WERI-Rb-1 (cell line): Measurements from ENCODE around the gene KIAA1586.

Experiments used
- DNase-seq: peaks from one replicate; pipeline ENCODE4 v3.0.0-alpha.2; 2020
- H3K27ac ChIP-seq: fragments of 250-450 bp; sonication (Bioruptor Pico); 2 replicates; pipeline ENCODE4 v1.5.1; 2020; ENCODE audit warnings: mild to moderate bottlenecking, moderate library complexity
- H3K27me3 ChIP-seq: fragments of 250-450 bp; sonication (Bioruptor Pico); 2 replicates; pipeline ENCODE4 v1.5.1; 2021; ENCODE audit warnings: mild to moderate bottlenecking, low read depth, moderate library complexity; ENCODE audit not compliant: insufficient read depth, severe bottlenecking
- H3K36me3 ChIP-seq: fragments of 250-450 bp; sonication (Bioruptor Pico); 2 replicates; pipeline ENCODE4 v1.5.1; 2020; ENCODE audit warnings: mild to moderate bottlenecking, moderate library complexity
- H3K4me3 ChIP-seq: 2 replicates; pipeline ENCODE4 v1.5.1; 2011; ENCODE audit warnings: low read depth, mild to moderate bottlenecking, control low read depth, low read length
- H3K9me3 ChIP-seq: fragments of 250-450 bp; sonication (Bioruptor Pico); 2 replicates; pipeline ENCODE4 v1.5.1; 2021; ENCODE audit warnings: mild to moderate bottlenecking, moderate library complexity; ENCODE audit not compliant: severe bottlenecking
- CTCF ChIP-seq: IDR thresholded peaks from 2 replicates; pipeline ENCODE4 v1.5.1; 2011; ENCODE audit warnings: low read depth, mild to moderate bottlenecking, control low read depth, inconsistent platforms, low read length

Gene KIAA1586

GRCh38 chr6:57075092-57075491 lies 28.6 kb downstream of the KIAA1586 start:
- no peaks in the 10 kb centered on the region for H3K9me3 ChIP-seq
- no peak overlapping the region for H3K27ac ChIP-seq
- H3K4me3 ChIP-seq, result no peak overlapping the region
- H3K27me3 ChIP-seq, result no peaks in the 10 kb centered on the region
- no peak for DNase-seq
- no peaks in the 10 kb centered on the region; the same call in none of the 2 replicates for H3K36me3 ChIP-seq
- TF ChIP-seq CTCF, result no peak

- no peaks in the 10 kb centered on the region for H3K9me3 ChIP-seq
- DNase-seq, result no peak
- no peak overlapping the region for H3K4me3 ChIP-seq
- H3K36me3 ChIP-seq, result no peaks in the 10 kb centered on the region; the same call in none of the 2 replicates
- TF ChIP-seq CTCF, result no peak
- no peak overlapping the region for H3K27ac ChIP-seq
- H3K27me3 ChIP-seq, result no peaks in the 10 kb centered on the region
Measured at GRCh38 chr6:57078531-57079207, 32.2 kb downstream of the KIAA1586 start.

- Histone ChIP-seq H3K27ac (no peak overlapping the region), H3K36me3 (no peaks in the 10 kb centered on the region; the same call in 1 of the 2 replicates), H3K9me3 (no peaks in the 10 kb centered on the region), H3K4me3 (no peak overlapping the region), H3K27me3 (no peaks in the 10 kb centered on the region)
- TF ChIP-seq CTCF, result no peak
- DNase-seq, result no peak
Measured at GRCh38 chr6:57085471-57085870, 39.0 kb downstream of the KIAA1586 start.

- no peak for DNase-seq
- Histone ChIP-seq H3K9me3 (no peaks in the 10 kb centered on the region), H3K4me3 (no peak overlapping the region), H3K27me3 (no peaks in the 10 kb centered on the region), H3K27ac (no peak overlapping the region), H3K36me3 (peaks cover 6% of the 10 kb centered on the region)
- no peak for TF ChIP-seq CTCF
Measured at GRCh38 chr6:57086843-57087242, 40.4 kb downstream of the KIAA1586 start.

- Histone ChIP-seq H3K27me3 (no peaks in the 10 kb centered on the region), H3K4me3 (no peak overlapping the region), H3K9me3 (no peaks in the 10 kb centered on the region), H3K27ac (no peak overlapping the region), H3K36me3 (peaks cover 16% of the 10 kb centered on the region)
- no peak for DNase-seq
- TF ChIP-seq CTCF, result no peak
Measured at GRCh38 chr6:57087916-57088315, 41.4 kb downstream of the KIAA1586 start.

- Histone ChIP-seq H3K4me3 (peak overlapping the region; percentile 55), H3K27ac (peak overlapping the region; percentile 48), H3K9me3 (no peaks in the 10 kb centered on the region), H3K27me3 (no peaks in the 10 kb centered on the region), H3K36me3 (peaks cover 30% of the 10 kb centered on the region)
- TF ChIP-seq CTCF, result no peak
- no peak for DNase-seq
Measured at GRCh38 chr6:57089265-57089664, 42.8 kb downstream of the KIAA1586 start.
